ENCODE data around the gene GDPD5. TPM values are rescaled to one million over a fixed set of nuclear protein-coding genes. Genes with fewer than 3 reads are reported as not detected.
A peak's percentile ranks its signal among the peaks of the same experiment; 100 is the strongest.

GDPD5 gene
- total RNA-seq, 1 donor from 2014 or later: 2.1 TPM

DNA sequence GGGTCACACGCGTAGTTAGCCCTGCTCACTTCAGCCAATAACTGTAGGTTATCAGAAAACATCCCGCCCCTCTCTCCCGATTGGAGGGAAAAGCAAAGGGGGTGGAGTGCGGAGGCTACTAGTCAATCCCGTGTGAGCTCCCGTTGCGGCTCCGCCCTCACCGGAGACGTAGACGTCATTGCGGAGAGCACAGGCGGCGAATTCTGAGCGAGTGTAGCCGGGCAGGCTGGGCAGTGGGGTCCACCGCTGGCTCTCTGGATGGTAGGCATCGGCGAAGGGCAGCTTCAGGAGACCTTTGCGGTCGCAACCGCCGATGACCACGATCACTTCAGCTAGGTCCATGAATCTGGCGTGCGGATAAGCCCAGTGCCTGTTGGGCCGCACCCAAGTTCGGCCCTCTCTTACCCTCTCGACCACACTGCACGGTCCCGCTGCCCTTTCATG is 97.4 kb downstream of the GDPD5 start:
- DNase-seq (ENCODE audit: low read depth) (peak; percentile 80), FAIRE-seq (no peak)
- H3K4me3 ChIP-seq (ENCODE audit: low read depth, low read length): peak overlapping the region; percentile 42
- H3K27me3 ChIP-seq (ENCODE audit: control insufficient read depth, insufficient read depth, low read length): peaks cover 11% of the 10 kb centered on the region
- H3K36me3 ChIP-seq (ENCODE audit: control insufficient read depth, insufficient read depth, low read length): peaks cover under 1% of the 10 kb centered on the region
- TF ChIP-seq, protein P1, sequence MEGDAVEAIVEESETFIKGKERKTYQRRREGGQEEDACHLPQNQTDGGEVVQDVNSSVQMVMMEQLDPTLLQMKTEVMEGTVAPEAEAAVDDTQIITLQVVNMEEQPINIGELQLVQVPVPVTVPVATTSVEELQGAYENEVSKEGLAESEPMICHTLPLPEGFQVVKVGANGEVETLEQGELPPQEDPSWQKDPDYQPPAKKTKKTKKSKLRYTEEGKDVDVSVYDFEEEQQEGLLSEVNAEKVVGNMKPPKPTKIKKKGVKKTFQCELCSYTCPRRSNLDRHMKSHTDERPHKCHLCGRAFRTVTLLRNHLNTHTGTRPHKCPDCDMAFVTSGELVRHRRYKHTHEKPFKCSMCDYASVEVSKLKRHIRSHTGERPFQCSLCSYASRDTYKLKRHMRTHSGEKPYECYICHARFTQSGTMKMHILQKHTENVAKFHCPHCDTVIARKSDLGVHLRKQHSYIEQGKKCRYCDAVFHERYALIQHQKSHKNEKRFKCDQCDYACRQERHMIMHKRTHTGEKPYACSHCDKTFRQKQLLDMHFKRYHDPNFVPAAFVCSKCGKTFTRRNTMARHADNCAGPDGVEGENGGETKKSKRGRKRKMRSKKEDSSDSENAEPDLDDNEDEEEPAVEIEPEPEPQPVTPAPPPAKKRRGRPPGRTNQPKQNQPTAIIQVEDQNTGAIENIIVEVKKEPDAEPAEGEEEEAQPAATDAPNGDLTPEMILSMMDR (IDR thresholded peaks at IDR 0.05; ENCODE audit: insufficient read depth, low read length, severe bottlenecking): no peak

DNA sequence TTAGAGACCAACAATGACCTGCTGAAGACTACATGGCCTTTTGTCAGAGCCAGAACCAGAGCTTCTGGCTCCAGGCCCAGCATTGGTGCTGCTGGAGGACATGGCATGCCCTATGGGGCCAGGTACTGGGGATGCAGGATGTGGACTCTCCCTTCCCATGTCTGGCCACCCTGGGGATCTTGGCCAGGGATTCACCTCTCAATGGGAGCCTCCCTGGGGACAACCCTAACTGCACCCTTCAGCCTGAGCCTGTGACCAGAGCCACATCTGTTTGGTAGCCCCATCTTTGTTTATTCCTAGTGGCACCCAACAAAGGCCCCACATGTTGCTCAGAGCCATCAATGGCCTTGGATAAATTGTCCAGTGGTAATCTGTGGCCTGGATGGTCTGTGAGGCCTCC is 98.6 kb downstream of the GDPD5 start:
- Histone ChIP-seq H3K27me3 (ENCODE audit: control insufficient read depth, insufficient read depth, low read length) (peaks cover 4% of the 10 kb centered on the region), H3K36me3 (ENCODE audit: control insufficient read depth, insufficient read depth, low read length) (peaks cover 3% of the 10 kb centered on the region), H3K4me3 (ENCODE audit: low read depth, low read length) (no peak overlapping the region)
- DNase-seq (ENCODE audit: low read depth) (no peak), FAIRE-seq (no peak)
- TF ChIP-seq, protein P1 (IDR thresholded peaks at IDR 0.05; ENCODE audit: insufficient read depth, low read length, severe bottlenecking): no peak

DNA sequence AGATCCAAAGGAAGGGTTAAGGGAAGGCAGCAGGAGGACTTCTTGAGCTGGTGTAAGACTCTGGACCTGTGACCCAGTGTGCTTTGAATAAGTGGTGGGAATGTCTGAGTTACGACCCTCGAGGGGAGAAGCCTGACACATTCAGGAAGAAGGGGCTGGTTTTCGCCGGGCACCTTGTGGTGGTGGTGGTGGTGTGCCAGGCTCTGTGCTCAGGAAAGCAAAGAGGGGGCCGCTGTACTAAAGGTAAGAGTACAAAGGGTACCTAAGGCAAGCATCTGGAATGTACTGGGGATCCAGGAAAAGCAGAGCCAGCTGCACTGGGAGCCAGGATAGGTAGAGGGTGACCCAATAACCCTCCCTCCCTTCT is 99.0 kb downstream of the GDPD5 start:
- FAIRE-seq (no peak), DNase-seq (ENCODE audit: low read depth) (no peak)
- TF ChIP-seq, protein P1 (IDR thresholded peaks at IDR 0.05; ENCODE audit: insufficient read depth, low read length, severe bottlenecking): no peak

DNA sequence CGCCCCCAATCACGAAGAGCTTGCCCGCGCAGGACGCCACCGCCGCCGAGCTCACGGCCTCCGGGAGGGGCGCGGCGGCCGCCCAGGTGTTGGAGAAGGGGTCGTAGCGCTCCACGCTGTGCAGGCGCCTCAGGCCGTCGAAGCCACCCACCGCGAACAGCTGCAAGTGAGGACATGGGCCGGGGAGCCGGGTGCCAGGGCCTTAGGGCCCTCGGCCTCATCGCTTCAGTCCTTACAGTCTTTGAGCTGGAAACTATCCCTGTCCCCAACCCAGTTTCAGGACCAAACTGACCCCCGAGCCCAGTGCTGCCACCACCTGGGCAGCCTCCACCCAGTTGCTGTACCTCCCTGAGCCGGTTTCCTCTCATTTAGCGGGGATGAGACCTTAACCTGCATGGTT is 100.3 kb downstream of the GDPD5 start:
- no peak for FAIRE-seq
- Histone ChIP-seq H3K36me3 (ENCODE audit: control insufficient read depth, insufficient read depth, low read length) (peaks cover 3% of the 10 kb centered on the region), H3K27me3 (ENCODE audit: control insufficient read depth, insufficient read depth, low read length) (peaks cover under 1% of the 10 kb centered on the region), H3K4me3 (ENCODE audit: low read depth, low read length) (no peak overlapping the region)
- TF ChIP-seq, protein P1 (IDR thresholded peaks at IDR 0.05; ENCODE audit: insufficient read depth, low read length, severe bottlenecking): peak; percentile 34
- no peak for DNase-seq (ENCODE audit: low read depth)

More for the DNA sequence above, 99.0 kb downstream of the GDPD5 start:
- H3K36me3 ChIP-seq (ENCODE audit: control insufficient read depth, insufficient read depth, low read length): peaks cover 3% of the 10 kb centered on the region
- no peak overlapping the region for H3K4me3 ChIP-seq (ENCODE audit: low read depth, low read length)
- peaks cover 4% of the 10 kb centered on the region for H3K27me3 ChIP-seq (ENCODE audit: control insufficient read depth, insufficient read depth, low read length)

DNA sequence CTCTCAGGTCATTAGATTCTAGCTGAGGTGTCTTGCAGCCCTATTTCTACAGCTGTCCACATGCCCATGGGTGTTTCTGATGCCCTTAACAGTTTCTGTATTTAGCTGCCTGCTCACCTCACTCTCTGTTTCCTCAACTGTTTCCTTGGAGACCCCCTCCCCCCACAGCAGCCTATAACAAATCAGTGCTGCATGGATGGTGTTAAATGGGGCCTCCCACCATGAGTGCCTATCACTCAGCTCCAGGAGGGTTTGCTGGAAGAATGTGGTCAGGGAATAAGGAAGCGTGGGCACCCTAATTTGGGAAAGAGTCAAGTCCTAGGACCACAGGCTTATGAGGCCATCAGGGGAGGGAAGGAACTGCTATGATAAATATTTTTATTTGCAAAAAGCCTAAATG is 101.3 kb downstream of the GDPD5 start:
- Histone ChIP-seq H3K4me3 (ENCODE audit: low read depth, low read length) (no peak overlapping the region), H3K36me3 (ENCODE audit: control insufficient read depth, insufficient read depth, low read length) (peaks cover 3% of the 10 kb centered on the region), H3K27me3 (ENCODE audit: control insufficient read depth, insufficient read depth, low read length) (no peaks in the 10 kb centered on the region)
- TF ChIP-seq, protein P1 (IDR thresholded peaks at IDR 0.05; ENCODE audit: insufficient read depth, low read length, severe bottlenecking): no peak
- FAIRE-seq: no peak
- no peak for DNase-seq (ENCODE audit: low read depth)

DNA sequence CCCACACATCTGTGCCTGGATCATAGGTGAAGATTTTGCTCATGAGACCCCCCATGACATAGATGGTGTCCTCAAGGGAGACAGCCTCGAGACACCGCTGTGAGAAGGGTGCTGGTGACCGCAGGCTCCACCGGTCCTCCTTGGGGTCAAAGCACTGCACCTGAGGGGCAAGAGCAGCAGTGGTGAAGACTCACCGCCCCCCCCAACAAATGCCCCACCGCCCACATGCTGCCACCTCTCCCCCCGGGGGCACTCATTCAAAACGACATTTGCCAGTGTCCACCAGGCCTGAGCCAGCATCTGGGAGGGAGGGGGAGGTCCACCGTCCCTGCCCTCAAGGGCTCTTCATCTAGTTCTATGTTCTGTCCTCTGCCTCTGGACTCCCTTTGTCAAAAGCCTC is 102.0 kb downstream of the GDPD5 start:
- TF ChIP-seq, protein P1 (IDR thresholded peaks at IDR 0.05; ENCODE audit: insufficient read depth, low read length, severe bottlenecking): no peak
- DNase-seq (ENCODE audit: low read depth): no peak

More for the DNA sequence above, 102.0 kb downstream of the GDPD5 start:
- Histone ChIP-seq H3K27me3 (ENCODE audit: control insufficient read depth, insufficient read depth, low read length) (no peaks in the 10 kb centered on the region), H3K4me3 (ENCODE audit: low read depth, low read length) (no peak overlapping the region), H3K36me3 (ENCODE audit: control insufficient read depth, insufficient read depth, low read length) (peaks cover 3% of the 10 kb centered on the region)
- FAIRE-seq: no peak
